IMR-90 (cell line): ENCODE measurements around the gene FCGR2B. TPM values are rescaled to one million over a fixed set of nuclear protein-coding genes. Genes with fewer than 3 reads are reported as not detected.

Experiments used
- ATAC-seq: fragments of 200-7000 bp; cut with Tn5 transposase; 2 replicates; pipeline ENCODE4 v1.9.1; 2020; ENCODE audit warnings: low read depth, mild to moderate bottlenecking, moderate library complexity
- BruUV-seq: library from RNA; stranded (reverse); fragments of 400-500 nt; replicated peaks from 2 replicates; lab custom pipeline; 2021; lab: Mats Ljungman, UMichigan
- CTCF ChIA-PET: fragments of 300-600 bp; formaldehyde crosslinking; extraction: SDS; loops from one replicate; lab custom pipeline; 2021; ENCODE audit warnings: antibody characterized with exemption; lab: Yijun Ruan, JAX
- POLR2A ChIA-PET: fragments of 300-600 bp; sonication (Branson Sonifier 250); formaldehyde crosslinking; loops from one replicate; lab custom pipeline; 2022; ENCODE audit warnings: antibody characterized with exemption; ENCODE audit not compliant: unreplicated experiment; lab: Charles Lee
- DNase-seq: peaks from one replicate; pipeline ENCODE4 v3.0.0; 2013
- H2AFZ ChIP-seq: replicated peaks from 2 replicates; pipeline ENCODE3; 2013; ENCODE audit warnings: low read length, mild to moderate bottlenecking; ENCODE audit not compliant: poor library complexity
- H2AK5ac ChIP-seq: 2 replicates; pipeline ENCODE4 v1.6.1; 2013; ENCODE audit warnings: low read depth, low read length, inconsistent platforms
- H2AK9ac ChIP-seq: replicated peaks from 2 replicates; pipeline ENCODE3; 2013; ENCODE audit warnings: mild to moderate bottlenecking, low read depth, low read length, moderate library complexity; ENCODE audit not compliant: poor library complexity
- H2BK120ac ChIP-seq: 2 replicates; pipeline ENCODE4 v1.6.1; 2013; ENCODE audit warnings: low read depth, low read length, inconsistent platforms
- H2BK15ac ChIP-seq: 3 replicates; pipeline ENCODE4 v1.6.1; 2013; ENCODE audit warnings: low read depth, low read length, inconsistent platforms
- H2BK20ac ChIP-seq: 2 replicates; pipeline ENCODE4 v1.6.1; 2013; ENCODE audit warnings: low read depth, mild to moderate bottlenecking, inconsistent platforms, low read length, moderate library complexity
- H2BK5ac ChIP-seq: 2 replicates; pipeline ENCODE4 v1.6.1; 2013; ENCODE audit warnings: mild to moderate bottlenecking, low read depth, low read length, inconsistent platforms; ENCODE audit not compliant: poor library complexity, severe bottlenecking
- H3K14ac ChIP-seq: replicated peaks from 2 replicates; pipeline ENCODE4 v1.6.1; 2013; ENCODE audit warnings: low read depth, low read length, inconsistent platforms
- H3K18ac ChIP-seq: 2 replicates; pipeline ENCODE4 v1.6.1; 2013; ENCODE audit warnings: low read depth, low read length, control low read depth
- H3K23ac ChIP-seq: 2 replicates; pipeline ENCODE4 v1.6.1; 2013; ENCODE audit warnings: low read depth, low read length, inconsistent platforms
- H3K27ac ChIP-seq: 2 replicates; pipeline ENCODE4 v1.5.1; 2013; ENCODE audit warnings: mild to moderate bottlenecking, control low read depth, low read length; ENCODE audit not compliant: insufficient read depth
- H3K27me3 ChIP-seq: 2 replicates; pipeline ENCODE4 v1.6.1; 2013; ENCODE audit warnings: low read length; ENCODE audit not compliant: control insufficient read depth, insufficient read depth
- H3K36me3 ChIP-seq: 2 replicates; pipeline ENCODE4 v1.6.1; 2013; ENCODE audit warnings: low read length, mixed read lengths; ENCODE audit not compliant: control insufficient read depth, insufficient read depth
- H3K4ac ChIP-seq: 2 replicates; pipeline ENCODE4 v1.6.1; 2013; ENCODE audit warnings: low read depth, low read length, inconsistent platforms
- H3K4me1 ChIP-seq: 2 replicates; pipeline ENCODE4 v1.6.1; 2013; ENCODE audit warnings: low read length, mixed read lengths; ENCODE audit not compliant: control insufficient read depth, insufficient read depth
- H3K4me2 ChIP-seq: 2 replicates; pipeline ENCODE4 v1.6.1; 2013; ENCODE audit warnings: low read depth, mild to moderate bottlenecking, control low read depth, low read length, moderate library complexity
- H3K4me3 ChIP-seq: 2 replicates; pipeline ENCODE4 v1.5.1; 2013; ENCODE audit warnings: low read depth, mild to moderate bottlenecking, control low read depth, low read length, moderate library complexity; ENCODE audit not compliant: insufficient read depth
- H3K56ac ChIP-seq: 2 replicates; pipeline ENCODE4 v1.6.1; 2013; ENCODE audit warnings: low read length, inconsistent platforms; ENCODE audit not compliant: insufficient read depth; ENCODE audit errors: extremely low read depth
- H3K79me1 ChIP-seq, 2 experiments: 2 replicates each; pipeline ENCODE4 v1.6.1; 2013; ENCODE audit warnings: low read length in 2 of 2, inconsistent platforms in 1 of 2, low read depth in 1 of 2
- H3K9ac ChIP-seq: 2 replicates; pipeline ENCODE4 v1.6.1; 2013; ENCODE audit warnings: low read depth, low read length, control low read depth
- H3K9me1 ChIP-seq: 2 replicates; pipeline ENCODE4 v1.6.1; 2013; ENCODE audit warnings: low read length, inconsistent platforms; ENCODE audit not compliant: insufficient read depth
- H3K9me3 ChIP-seq: 2 replicates; pipeline ENCODE4 v1.6.1; 2013; ENCODE audit warnings: low read length; ENCODE audit not compliant: control insufficient read depth, insufficient read depth
- H4K20me1 ChIP-seq: 2 replicates; pipeline ENCODE4 v1.6.1; 2013; ENCODE audit warnings: low read length, inconsistent platforms; ENCODE audit not compliant: insufficient read depth
- H4K5ac ChIP-seq: 2 replicates; pipeline ENCODE4 v1.6.1; 2013; ENCODE audit warnings: mild to moderate bottlenecking, low read depth, low read length, control low read depth
- H4K8ac ChIP-seq, 2 experiments: 2 replicates each; pipeline ENCODE4 v1.6.1; 2013; ENCODE audit warnings: low read depth in 2 of 2, low read length in 2 of 2, control low read depth in 1 of 2, inconsistent platforms in 1 of 2
- H4K91ac ChIP-seq: 2 replicates; pipeline ENCODE4 v1.6.1; 2013; ENCODE audit warnings: low read depth, low read length, inconsistent platforms; ENCODE audit not compliant: insufficient read depth
- BHLHE40 ChIP-seq: fragments of 150-350 bp; IDR thresholded peaks from 2 replicates; pipeline ENCODE4 v1.6.1; 2016; ENCODE audit warnings: mild to moderate bottlenecking, low read depth, low read length
- CEBPB ChIP-seq: IDR thresholded peaks from 2 replicates; pipeline ENCODE4 v1.6.1; 2012; ENCODE audit warnings: low read depth, low read length, improper control_type of control experiment
- CHD1 ChIP-seq: IDR thresholded peaks from 2 replicates; pipeline ENCODE4 v1.6.1; 2012; ENCODE audit warnings: low read depth, low read length, improper control_type of control experiment
- MAZ ChIP-seq: IDR thresholded peaks from 2 replicates; pipeline ENCODE4 v1.6.1; 2012; ENCODE audit warnings: low read depth, mild to moderate bottlenecking, low read length, improper control_type of control experiment, moderate library complexity, borderline replicate concordance
- RAD21 ChIP-seq: IDR thresholded peaks from 2 replicates; pipeline ENCODE4 v1.6.1; 2012; ENCODE audit warnings: low read length, improper control_type of control experiment
- RCOR1 ChIP-seq: IDR thresholded peaks from 2 replicates; pipeline ENCODE4 v1.6.1; 2012; ENCODE audit warnings: mild to moderate bottlenecking, low read length, improper control_type of control experiment; ENCODE audit not compliant: insufficient replicate concordance
- SMC3 ChIP-seq: fragments of 150-350 bp; IDR thresholded peaks from 2 replicates; pipeline ENCODE4 v1.6.1; 2016; ENCODE audit warnings: low read depth, mild to moderate bottlenecking, antibody characterized with exemption, low read length, moderate library complexity
- WGBS, 2 experiments: methylation state at CpG; one replicate each; pipeline versions ENCODE4 v1.1.5 to v1.1.7; 2013; ENCODE audit warnings: missing lambda C conversion rate in 2 of 2; ENCODE audit not compliant: insufficient read length in 1 of 2; ENCODE audit errors: extremely low coverage in 2 of 2; 5-methylcytosine and 5-hydroxymethylcytosine counted together
- dilution Hi-C: fragments of 300-500 bp; cut with HindIII; formaldehyde crosslinking; loops from one replicate; pipeline ENCODE4 v1.14.3; 2018; ENCODE audit warnings: low sequenced_read_pairs; ENCODE audit not compliant: unreplicated experiment
- in situ Hi-C: fragments of 300-500 bp; cut with MboI; formaldehyde crosslinking; loops from 3 replicates; pipeline ENCODE4 v1.14.3; 2019; ENCODE audit warnings: low sequenced_read_pairs, inconsistent platforms, mixed read lengths
- intact Hi-C: fragments of 100-400 bp; cut with micrococcal nuclease; formaldehyde crosslinking; loops from 2 replicates; pipeline ENCODE4 v1.10.0; 2022
- polyA plus RNA-seq, 3 experiments: library from polyadenylated mRNA; depleted of rRNA; stranded (reverse); fragments of >200 nt; gene quantifications; 2 replicates each; pipeline ENCODE4 v1.2.3, GENCODE V29; 2012; ENCODE audit warnings: low replicate concordance in 1 of 3
- total RNA-seq: library from RNA; depleted of rRNA; stranded (reverse); fragments of >200 nt; gene quantifications from 2 replicates; pipeline ENCODE4 v1.2.3, GENCODE V29; 2012

Gene FCGR2B
- total and polyA plus RNA-seq, 2 of the 4 experiments (the other 2 are of a cell fraction), result not detected

DNA sequence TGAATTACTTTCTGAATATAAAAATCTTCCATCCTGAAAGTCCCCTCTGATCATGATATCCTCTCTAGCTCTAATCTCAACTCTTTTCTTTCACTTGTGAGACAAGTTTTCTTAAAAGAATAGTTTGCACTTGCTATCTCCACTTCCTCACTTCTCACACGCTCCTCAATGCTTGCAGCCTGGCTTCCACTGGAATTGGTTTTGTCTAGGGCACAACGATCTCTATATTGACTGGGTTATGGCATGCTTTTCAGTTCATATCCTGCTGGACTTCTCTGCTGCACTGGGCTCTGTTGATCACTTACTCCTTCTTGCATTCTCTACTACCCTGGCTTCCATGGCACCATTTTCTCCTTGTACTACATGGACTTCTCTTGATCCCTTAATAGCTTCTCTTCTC lies 44.6 kb downstream of the FCGR2B start:
- ATAC-seq (no peak), DNase-seq (no peak)
- Histone ChIP-seq H4K5ac (no peak overlapping the region), H3K9ac (no peak overlapping the region), H3K4ac (peak overlapping the region; percentile 60; the same call in 1 of the 2 replicates), H2AK5ac (peak overlapping the region; percentile 56; the same call in 1 of the 2 replicates), H3K9me3 (no peaks in the 10 kb centered on the region), H4K20me1 (peaks cover 4% of the 10 kb centered on the region; the same call in 1 of the 2 replicates), H3K4me1 (peaks cover 11% of the 10 kb centered on the region), H3K27me3 (no peaks in the 10 kb centered on the region), H3K79me1 (no peaks in the 10 kb centered on the region), H3K4me2 (no peak overlapping the region), H3K27ac (no peak overlapping the region), H3K4me3 (no peak overlapping the region), H2BK5ac (no peak overlapping the region), H4K91ac (no peak overlapping the region), H2AFZ (no peak overlapping the region), H3K56ac (no peak overlapping the region; the same call in 1 of the 2 replicates), H2BK15ac (peak overlapping the region; percentile 78; the same call in 1 of the 3 replicates), H3K9me1 (peaks cover 6% of the 10 kb centered on the region; the same call in 1 of the 2 replicates), H3K23ac (no peak overlapping the region), H3K18ac (no peak overlapping the region), H3K36me3 (no peaks in the 10 kb centered on the region), H4K8ac (no peak overlapping the region), H2BK20ac (peak overlapping the region; percentile 37; the same call in 1 of the 2 replicates), H2AK9ac (no peak overlapping the region), H2BK120ac (peak overlapping the region; percentile 83; the same call in 1 of the 2 replicates), H3K14ac (no peak overlapping the region)
- TF ChIP-seq CEBPB (no peak), RCOR1 (no peak), MAZ (no peak), CHD1 (no peak), RAD21 (no peak), SMC3 (no peak), BHLHE40 (no peak)
- 67% methylated on average over 1 of the region's 2 CpGs; no CpG with 5 or more reads in 1 of the 2 experiments for WGBS, 2 experiments
- in situ Hi-C loops, result no loop called here
- POLR2A ChIA-PET, result no interaction called here
- CTCF ChIA-PET, result no interaction called here
- intact Hi-C loops, result no loop called here
- dilution Hi-C loops, result no loop called here
- no TSS peak for BruUV-seq
